Measurements from ENCODE around the gene HOXB3. TPM values are rescaled to one million over a fixed set of nuclear protein-coding genes. Genes with fewer than 3 reads are reported as not detected.

Gene HOXB3
- total RNA-seq, 2 donors from 2014 or later = 7.8 to 11.4 TPM

- Histone ChIP-seq H3K9me3 (no peaks in the 10 kb centered on the region), H3K27me3 (replicated peaks; ENCODE audit: insufficient read depth) (peaks cover 25% of the 10 kb centered on the region), H3K4me3 (no peak overlapping the region), H3K36me3 (no peaks in the 10 kb centered on the region), H3K27ac (no peak overlapping the region), H3K4me1 (replicated peaks) (no peaks in the 10 kb centered on the region)
- TF ChIP-seq POLR2AphosphoS5 (IDR thresholded peaks at IDR 0.05) (no peak), POLR2A (IDR thresholded peaks at IDR 0.05) (no peak), CTCF (IDR thresholded peaks at IDR 0.05) (no peak)
- WGBS = 43% methylated on average over 26 of the region's 26 CpGs
- intact Hi-C loops (cut with DNase I) = no loop called here
- no peak for DNase-seq (ENCODE audit: low spot score)
Measured at GRCh38 chr17:48571024-48571818, 18.8 kb downstream of the HOXB3 start.

- Histone ChIP-seq H3K4me1 (replicated peaks) (no peaks in the 10 kb centered on the region), H3K27me3 (replicated peaks; ENCODE audit: insufficient read depth) (peaks cover 18% of the 10 kb centered on the region), H3K9me3 (no peaks in the 10 kb centered on the region), H3K27ac (no peak overlapping the region), H3K4me3 (no peak overlapping the region), H3K36me3 (no peaks in the 10 kb centered on the region)
- no peak for DNase-seq (ENCODE audit: low spot score)
- TF ChIP-seq POLR2AphosphoS5 (IDR thresholded peaks at IDR 0.05) (no peak), CTCF (IDR thresholded peaks at IDR 0.05) (no peak), POLR2A (IDR thresholded peaks at IDR 0.05) (no peak)
- intact Hi-C loops (cut with DNase I) = no loop called here
- 38% methylated on average over 19 of the region's 19 CpGs for WGBS
Measured at GRCh38 chr17:48570325-48571023, 19.6 kb downstream of the HOXB3 start.

GRCh38 chr17:48569674-48570324 lies 20.2 kb downstream of the HOXB3 start:
- TF ChIP-seq POLR2A (IDR thresholded peaks at IDR 0.05) (no peak), CTCF (IDR thresholded peaks at IDR 0.05) (no peak), POLR2AphosphoS5 (IDR thresholded peaks at IDR 0.05) (no peak)
- Histone ChIP-seq H3K9me3 (no peaks in the 10 kb centered on the region), H3K27me3 (replicated peaks; ENCODE audit: insufficient read depth) (peaks cover 13% of the 10 kb centered on the region), H3K4me1 (replicated peaks) (no peaks in the 10 kb centered on the region), H3K4me3 (no peak overlapping the region), H3K36me3 (no peaks in the 10 kb centered on the region), H3K27ac (no peak overlapping the region)
- 56% methylated on average over 6 of the region's 6 CpGs for WGBS
- intact Hi-C loops (cut with DNase I) = no loop called here
- DNase-seq (ENCODE audit: low spot score) = no peak

- TF ChIP-seq POLR2A (IDR thresholded peaks at IDR 0.05) (no peak), CTCF (IDR thresholded peaks at IDR 0.05) (no peak), POLR2AphosphoS5 (IDR thresholded peaks at IDR 0.05) (no peak)
- peaks cover 8% of the 10 kb centered on the region for H3K27me3 ChIP-seq (replicated peaks; ENCODE audit: insufficient read depth)
- 57% methylated on average over 3 of the region's 3 CpGs for WGBS
- no peaks in the 10 kb centered on the region for H3K36me3 ChIP-seq
- H3K27ac ChIP-seq = no peak overlapping the region
- no peak overlapping the region for H3K4me3 ChIP-seq
- no peaks in the 10 kb centered on the region for H3K4me1 ChIP-seq (replicated peaks)
- intact Hi-C loops (cut with DNase I) = no loop called here
- H3K9me3 ChIP-seq = no peaks in the 10 kb centered on the region
- DNase-seq (ENCODE audit: low spot score) = no peak
Measured at GRCh38 chr17:48569240-48569582, 20.8 kb downstream of the HOXB3 start.

Data from prostate gland (tissue), 2 donors.